Esophagus muscularis mucosa (tissue), 4 donors: ENCODE data around the gene PGAP1.

Experiments
- EP300 ChIP-seq: sonication (generic); formaldehyde crosslinking; IDR thresholded peaks from one replicate; pipeline ENCODE4 v1.6.1; 2017; ENCODE audit warnings: antibody characterized with exemption
- POLR2A ChIP-seq: fragments of 450-650 bp; IDR thresholded peaks from one replicate; pipeline ENCODE4 v1.6.1; 2017; ENCODE audit warnings: antibody characterized with exemption, moderate library complexity, mild to moderate bottlenecking, low read depth
- POLR2AphosphoS5 ChIP-seq, 2 donors: sonication (generic); formaldehyde crosslinking; IDR thresholded peaks; one replicate each; pipeline ENCODE4 v1.6.1; 2017; ENCODE audit warnings: antibody characterized with exemption in 2 of 2
- TF ChIP-seq, protein P1 (sequence below), 3 experiments: fragments of 200-600 bp in 2 of 3; fragments of 450-650 bp in 1 of 3; sonication (generic) in 2 of 3; IDR thresholded peaks; one replicate each; pipeline ENCODE4 v1.5.1; 2017 to 2019; ENCODE audit warnings: antibody characterized with exemption in 3 of 3, mild to moderate bottlenecking in 2 of 3, moderate library complexity in 1 of 3

DNA sequence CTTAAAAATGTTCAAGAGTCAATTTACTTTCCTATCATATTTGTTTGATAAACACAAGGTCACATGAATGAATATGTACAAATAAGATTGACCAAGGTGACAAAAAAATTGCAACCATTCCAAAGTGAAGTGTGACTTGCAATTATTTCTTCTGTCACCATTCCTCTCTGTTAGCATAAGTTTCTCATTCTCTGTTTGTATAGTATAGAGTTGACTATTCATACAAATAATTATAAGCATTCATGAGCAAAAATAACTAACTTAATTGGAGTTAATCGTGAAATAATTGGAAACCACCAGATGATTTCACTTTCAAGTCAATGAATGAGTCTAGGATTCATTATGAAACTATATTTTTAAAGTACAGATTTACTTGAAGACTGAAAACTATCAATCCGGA lies 42.1 kb downstream of the PGAP1 start:
- no peak for TF ChIP-seq POLR2AphosphoS5 (IDR thresholded peaks at IDR 0.05)
- TF ChIP-seq EP300 = no peak
- no peak for TF ChIP-seq POLR2A
- TF ChIP-seq, protein P1, sequence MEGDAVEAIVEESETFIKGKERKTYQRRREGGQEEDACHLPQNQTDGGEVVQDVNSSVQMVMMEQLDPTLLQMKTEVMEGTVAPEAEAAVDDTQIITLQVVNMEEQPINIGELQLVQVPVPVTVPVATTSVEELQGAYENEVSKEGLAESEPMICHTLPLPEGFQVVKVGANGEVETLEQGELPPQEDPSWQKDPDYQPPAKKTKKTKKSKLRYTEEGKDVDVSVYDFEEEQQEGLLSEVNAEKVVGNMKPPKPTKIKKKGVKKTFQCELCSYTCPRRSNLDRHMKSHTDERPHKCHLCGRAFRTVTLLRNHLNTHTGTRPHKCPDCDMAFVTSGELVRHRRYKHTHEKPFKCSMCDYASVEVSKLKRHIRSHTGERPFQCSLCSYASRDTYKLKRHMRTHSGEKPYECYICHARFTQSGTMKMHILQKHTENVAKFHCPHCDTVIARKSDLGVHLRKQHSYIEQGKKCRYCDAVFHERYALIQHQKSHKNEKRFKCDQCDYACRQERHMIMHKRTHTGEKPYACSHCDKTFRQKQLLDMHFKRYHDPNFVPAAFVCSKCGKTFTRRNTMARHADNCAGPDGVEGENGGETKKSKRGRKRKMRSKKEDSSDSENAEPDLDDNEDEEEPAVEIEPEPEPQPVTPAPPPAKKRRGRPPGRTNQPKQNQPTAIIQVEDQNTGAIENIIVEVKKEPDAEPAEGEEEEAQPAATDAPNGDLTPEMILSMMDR (IDR thresholded peaks at IDR 0.05) = no peak
